ENCODE measurements around the gene PTPN13.

DNA sequence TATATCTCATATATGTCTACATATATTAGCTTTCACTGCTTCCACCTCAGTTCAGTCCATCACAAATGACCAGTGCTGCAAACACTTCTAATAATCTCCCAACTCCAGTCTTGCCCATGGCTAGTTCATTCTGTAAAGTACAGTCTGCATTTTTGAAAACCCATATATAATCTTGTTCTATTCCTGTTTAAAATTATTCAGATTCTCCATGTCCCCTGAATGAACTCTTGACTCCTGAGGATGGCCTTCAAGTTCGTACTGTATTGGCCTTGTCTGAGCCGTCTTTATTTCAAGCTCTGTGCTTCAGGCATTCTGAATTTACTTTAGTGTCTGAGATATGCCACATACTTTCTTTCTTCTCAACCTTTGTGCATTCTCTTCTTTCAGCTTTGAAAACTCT is 84.7 kb downstream of the PTPN13 start:
- TF ChIP-seq, protein P1, sequence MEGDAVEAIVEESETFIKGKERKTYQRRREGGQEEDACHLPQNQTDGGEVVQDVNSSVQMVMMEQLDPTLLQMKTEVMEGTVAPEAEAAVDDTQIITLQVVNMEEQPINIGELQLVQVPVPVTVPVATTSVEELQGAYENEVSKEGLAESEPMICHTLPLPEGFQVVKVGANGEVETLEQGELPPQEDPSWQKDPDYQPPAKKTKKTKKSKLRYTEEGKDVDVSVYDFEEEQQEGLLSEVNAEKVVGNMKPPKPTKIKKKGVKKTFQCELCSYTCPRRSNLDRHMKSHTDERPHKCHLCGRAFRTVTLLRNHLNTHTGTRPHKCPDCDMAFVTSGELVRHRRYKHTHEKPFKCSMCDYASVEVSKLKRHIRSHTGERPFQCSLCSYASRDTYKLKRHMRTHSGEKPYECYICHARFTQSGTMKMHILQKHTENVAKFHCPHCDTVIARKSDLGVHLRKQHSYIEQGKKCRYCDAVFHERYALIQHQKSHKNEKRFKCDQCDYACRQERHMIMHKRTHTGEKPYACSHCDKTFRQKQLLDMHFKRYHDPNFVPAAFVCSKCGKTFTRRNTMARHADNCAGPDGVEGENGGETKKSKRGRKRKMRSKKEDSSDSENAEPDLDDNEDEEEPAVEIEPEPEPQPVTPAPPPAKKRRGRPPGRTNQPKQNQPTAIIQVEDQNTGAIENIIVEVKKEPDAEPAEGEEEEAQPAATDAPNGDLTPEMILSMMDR (tag by site-specific recombination; IDR thresholded peaks at IDR 0.05): no peak
- TF ChIP-seq ZNF311 (tag by site-specific recombination; IDR thresholded peaks at IDR 0.05; ENCODE audit: borderline replicate concordance): no peak
- no peak for TF ChIP-seq ZNF629 (tag by site-specific recombination; IDR thresholded peaks at IDR 0.05)
